ENCODE results near the gene TRIM3.

Gene TRIM3

GRCh38 chr11:6400431-6401345 lies 73.1 kb downstream of the TRIM3 start:
- DNase-seq: no peak

Data from SHP77 (cell line).